GM21423 (cell line): ENCODE measurements around the gene PLCXD3.

ENCODE experiments used
- ATAC-seq: cut with Tn5 transposase; IDR thresholded peaks from one replicate; pipeline ENCODE4 v1.9.1; 2021; ENCODE audit warnings: mild to moderate bottlenecking, moderate library complexity; ENCODE audit not compliant: unreplicated experiment

PLCXD3 gene

DNA sequence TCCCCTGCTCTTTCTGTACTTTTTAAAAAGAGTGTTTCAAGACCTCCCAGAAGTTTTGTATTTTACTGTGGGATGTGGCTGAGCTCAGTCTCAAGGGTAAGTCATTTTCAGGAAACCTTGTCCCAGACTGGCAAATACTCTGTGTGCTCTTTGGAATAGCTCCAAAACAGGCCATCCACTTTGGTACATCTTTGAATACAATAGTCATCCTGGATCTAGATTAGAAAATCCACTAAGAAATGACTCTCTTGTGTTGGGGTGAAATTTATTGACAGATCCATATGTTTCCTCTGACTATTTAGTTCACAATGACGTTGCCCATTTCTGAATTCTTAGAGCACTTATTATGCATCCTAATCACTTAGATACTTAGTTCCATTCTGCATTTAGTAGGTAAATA lies 95.2 kb downstream of the PLCXD3 start:
- ATAC-seq: no peak

DNA sequence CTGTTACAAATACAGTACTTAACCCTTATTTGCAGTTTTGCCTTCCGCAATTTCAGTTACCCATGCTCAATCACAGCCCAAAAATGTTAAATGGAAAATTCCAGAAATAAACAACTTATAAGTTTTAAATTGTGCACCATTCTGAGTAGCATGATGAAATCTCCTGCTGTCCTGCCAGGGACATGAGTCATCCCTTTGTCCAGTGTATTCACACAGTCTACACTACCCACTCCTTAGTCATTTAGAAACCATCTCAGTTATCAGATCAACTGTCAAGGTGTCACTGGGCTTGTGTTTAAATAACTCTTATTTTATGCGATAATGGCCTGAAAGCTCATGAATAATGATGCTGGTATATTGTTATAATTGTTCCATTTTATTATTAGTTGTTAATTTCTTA lies 95.8 kb downstream of the PLCXD3 start:
- no peak for ATAC-seq

DNA sequence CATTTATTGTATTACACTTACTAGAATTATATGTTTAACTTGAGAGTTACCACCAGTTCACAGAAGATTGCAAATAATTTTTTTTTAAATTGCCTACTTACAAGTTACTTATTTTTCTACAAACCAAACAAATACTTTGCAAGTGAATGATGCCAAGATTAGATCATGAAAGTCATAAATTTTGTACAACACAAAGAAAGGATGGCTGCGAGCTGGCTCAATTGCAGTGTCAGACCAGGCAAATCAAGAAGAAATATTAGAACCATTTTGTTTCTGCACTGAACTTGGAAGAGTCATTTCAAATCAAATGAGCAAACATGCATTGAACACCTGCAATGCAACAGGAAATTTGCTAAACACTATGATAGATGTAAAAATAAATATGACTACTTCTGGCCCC lies 97.3 kb downstream of the PLCXD3 start:
- no peak for ATAC-seq

DNA sequence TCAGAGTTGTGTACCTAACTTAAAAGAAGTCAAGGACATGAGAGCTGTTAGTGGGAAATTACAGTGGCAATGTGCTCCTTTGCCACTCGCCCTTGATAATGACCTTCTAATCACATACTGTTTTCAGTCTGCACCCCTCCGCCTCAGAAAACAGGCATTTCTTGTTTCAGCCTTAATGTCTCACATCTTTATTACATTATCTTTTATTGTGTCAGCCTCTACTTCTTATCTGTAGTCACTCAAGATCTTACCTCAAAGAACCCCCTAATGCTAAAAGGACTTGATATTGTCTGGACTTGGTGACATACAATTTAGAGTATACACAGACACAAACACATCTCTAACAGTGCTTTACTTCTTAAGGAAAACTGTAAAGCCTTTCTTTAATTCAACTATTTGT lies 97.9 kb downstream of the PLCXD3 start:
- no peak for ATAC-seq

DNA sequence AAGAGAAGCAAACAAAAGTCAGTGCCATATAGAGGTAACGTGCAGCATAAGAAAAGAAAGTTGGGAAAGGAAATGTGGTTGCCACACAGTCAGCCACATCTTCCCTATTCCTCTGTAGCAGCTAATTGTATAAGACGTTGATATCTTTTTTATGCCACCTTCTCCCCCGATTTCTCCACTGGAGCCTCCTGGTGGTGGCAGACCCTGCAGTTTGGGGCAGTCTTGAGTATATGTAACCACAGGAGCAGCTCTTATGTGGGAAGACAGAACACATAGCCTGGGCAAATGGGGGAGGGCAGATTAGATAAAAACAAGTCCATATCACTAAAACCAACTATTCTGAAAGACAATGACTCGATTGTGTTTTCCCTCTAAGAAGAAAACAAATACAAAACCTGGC lies 99.7 kb downstream of the PLCXD3 start:
- no peak for ATAC-seq

DNA sequence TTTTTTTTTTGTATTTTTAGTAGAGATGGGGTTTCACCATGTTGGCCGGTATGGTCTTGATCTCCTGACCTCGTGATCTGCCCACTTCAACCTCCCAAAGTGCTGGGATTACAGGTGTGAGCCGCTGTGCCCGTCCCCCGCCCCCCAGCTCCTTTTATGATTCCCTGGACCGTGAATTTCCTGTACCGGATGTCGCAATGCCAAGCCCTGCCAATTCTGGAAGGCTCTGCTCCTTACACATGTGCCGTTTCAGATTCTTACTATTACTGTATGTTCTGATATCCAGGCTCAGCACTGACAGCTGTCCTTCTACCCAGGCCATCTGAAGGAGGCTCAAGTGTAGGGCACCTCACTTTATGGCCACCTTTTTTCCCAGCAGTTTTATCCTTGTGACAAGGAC lies 100.1 kb downstream of the PLCXD3 start:
- ATAC-seq: no peak

DNA sequence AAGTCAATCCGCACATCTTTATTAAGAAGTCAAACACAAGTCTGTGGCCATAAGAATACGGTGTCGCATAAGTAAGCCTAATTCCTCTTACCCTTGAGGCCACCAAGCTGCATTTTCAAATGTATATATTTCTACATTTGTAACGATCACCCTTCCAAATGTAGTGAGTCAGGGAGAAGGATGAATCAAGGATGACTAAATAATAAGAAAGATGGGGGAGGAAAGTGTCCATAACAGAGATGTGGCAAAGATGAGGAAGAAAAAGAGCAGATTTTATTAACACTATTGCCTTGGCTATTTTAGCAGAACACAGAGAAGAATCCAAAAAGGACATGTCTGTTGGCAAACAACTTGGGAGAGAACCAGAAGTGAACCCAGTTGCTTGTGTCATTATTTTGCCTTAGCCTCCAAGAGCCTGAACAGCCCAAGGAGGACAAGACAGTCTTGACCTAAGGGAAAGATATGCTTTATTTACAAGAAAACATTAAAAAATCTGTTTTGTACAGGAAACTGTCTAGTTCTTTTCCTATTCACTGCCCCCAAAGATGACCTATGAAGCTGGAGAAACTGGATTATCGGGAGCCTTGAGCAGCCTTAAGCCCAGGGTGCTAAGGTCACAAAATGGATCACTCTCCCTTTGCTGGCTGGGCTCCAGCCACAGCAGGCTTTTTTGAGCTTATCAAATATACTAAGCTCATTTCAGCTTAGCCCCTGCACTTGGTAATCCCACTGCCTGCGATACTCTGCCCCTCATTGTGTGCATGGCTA lies 101.5 kb downstream of the PLCXD3 start:
- no peak for ATAC-seq

DNA sequence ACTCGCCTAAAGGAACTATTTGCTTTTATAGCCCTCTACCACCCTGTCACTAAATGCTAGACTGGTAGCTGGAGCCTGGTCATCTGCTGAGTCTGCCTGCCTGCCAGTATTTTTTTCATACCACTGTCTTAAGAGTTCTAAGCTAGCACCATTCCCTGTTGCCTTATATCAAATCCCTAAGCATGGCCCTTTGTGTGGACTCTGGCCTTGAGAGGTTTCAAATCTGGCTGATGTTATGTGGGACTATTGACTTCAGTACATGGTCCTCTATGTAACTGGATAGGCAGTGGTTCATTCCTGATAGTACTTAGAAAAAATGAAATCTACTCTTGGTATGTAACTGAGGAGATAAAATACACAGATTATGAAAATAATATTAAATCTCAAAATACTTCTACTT lies 103.5 kb downstream of the PLCXD3 start:
- no peak for ATAC-seq

DNA sequence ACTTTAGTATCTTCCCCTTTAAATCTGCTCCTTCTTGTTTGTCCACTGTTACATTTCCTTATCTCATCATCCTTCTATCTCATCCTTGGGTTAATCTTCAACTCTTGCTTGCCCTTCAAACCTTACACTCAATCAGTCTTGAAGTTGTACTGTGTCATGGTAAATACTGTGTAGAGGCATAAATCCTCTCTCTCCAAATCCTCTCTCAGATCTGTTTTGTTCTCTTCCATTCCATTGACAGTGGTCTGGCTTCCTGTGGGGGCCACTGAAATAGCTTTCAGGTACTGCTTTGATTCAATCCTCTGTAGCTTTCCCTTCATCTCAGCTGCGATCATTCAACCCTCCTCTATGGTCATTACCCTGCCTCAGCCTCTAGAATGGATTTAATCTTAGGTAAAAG lies 104.0 kb downstream of the PLCXD3 start:
- ATAC-seq: no peak

DNA sequence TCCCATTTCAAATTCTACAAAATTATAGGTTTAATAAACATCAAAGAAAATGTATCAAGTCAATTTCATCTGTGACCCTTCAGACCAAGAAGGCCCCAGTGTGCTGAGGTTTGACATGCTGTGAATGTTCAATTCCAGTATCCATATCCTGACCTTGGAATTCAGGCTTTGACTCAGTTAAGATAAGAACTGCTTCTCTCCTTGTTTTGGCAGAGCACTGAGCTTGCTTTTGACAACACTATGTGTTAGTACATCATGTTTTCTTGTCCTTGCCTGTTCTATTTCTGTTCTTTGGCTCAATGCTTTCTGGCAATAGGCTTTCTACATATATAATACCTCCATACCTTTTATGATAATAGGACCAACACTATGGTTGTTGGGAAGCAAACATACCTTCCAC lies 105.6 kb downstream of the PLCXD3 start:
- ATAC-seq: no peak

DNA sequence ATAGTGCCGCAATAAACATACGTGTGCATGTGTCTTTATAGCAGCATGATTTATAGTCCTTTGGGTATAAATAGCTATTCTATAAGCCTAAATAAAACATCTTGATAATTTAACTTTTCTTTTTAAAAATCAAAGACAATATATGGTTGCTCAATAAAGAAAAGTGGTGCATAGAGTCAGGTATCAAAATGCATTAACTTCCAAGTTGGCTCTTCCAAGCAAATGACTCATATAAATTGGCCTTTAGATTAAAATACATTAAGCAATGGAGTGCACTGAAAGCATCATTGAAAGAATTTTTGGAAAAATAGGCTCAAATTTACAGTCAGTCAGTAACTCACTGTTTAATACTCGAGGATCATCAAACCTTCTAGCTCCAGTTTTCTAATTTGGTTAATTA lies 106.6 kb downstream of the PLCXD3 start:
- ATAC-seq: no peak

DNA sequence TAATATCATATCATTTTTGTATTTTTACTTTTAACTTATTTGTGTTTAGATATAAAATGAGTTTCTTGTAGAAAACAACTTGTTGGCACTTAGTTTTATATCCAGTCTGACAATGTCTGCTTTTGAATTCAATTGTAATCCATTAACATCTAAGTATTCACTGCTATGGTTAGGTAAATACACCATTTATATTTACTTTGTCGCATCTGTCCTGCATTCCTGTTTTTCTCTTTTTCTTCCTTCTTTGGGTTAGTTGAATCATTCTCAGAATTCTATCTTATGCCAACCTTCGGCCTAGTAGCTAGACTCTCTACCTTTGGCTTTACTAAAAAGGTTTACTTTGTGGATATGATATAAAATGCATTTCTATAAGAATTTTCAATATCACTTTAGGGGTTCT lies 107.6 kb downstream of the PLCXD3 start:
- ATAC-seq: no peak

DNA sequence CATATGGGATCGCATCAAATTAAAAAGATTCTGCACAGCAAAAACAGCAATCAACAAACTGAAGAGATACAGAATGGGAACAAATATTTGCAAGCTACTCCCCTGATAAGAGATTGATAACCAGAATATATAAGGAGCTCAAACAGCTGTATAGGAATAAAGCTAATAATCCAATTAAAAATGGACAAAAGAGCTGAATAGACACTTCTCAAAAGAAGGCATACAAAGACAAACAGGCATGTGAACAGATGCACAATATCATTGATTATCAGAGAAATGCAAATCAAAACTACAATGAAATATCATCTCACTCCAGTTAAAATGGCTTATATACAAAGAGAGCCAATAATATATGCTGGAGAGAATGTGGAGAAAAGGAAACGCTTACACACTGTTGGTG lies 110.6 kb downstream of the PLCXD3 start:
- no peak for ATAC-seq

DNA sequence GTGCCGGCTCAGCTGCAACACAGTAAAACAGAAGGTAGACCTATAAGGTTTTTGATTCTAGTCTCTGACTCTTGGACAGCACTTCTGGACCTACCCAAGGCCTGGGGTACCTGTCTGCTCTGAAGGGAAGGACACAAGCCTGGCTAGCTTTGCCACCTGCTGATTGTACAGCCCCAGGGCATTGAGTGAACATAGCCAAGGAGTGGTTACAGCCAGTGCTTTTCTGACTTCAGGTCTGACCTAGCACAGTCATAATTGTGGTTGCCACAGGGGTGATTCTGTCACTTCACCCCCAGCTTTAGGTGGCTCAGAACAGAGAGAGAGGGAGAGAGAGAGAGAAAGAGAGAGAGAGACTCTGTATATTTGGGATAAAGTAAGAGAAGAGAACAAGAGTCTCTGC lies 118.4 kb downstream of the PLCXD3 start:
- no peak for ATAC-seq

DNA sequence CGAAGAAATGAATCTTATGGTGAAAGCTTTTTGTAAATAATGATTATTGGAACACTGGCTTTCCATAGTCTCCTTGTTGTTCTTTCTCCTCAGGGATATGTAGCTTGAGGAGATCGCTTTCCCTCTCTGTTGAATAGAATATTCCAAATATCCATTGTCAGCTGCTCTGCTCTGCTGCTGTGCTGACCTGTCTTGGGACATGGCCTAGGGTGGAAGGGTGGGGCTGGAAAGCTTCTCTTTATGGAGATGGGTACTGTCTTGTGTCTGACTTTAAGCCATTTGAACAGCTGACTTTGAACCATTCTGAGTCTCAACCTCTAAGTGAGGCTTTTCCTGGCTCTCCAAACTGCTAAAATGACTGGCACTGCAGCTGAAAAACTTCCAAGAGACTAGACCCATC lies 135.8 kb downstream of the PLCXD3 start:
- ATAC-seq: no peak

DNA sequence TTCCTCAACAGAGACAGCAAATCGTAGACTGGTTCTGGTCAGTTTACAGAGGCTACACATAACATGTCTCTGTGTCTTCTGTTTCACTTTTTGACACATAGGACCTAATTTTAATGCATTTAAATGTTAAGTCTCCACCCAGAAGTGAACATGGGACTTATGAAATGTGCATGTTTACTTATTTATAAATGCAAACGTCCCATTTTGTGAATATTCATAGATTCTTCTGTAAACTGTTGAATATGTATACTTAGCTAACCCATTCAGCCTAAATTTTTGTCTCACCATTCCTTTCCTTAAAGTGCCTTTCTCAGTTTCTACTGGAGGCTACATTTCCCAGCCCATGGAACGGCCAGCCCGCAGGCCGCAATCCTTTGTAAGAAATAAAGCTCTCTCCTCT lies 137.2 kb downstream of the PLCXD3 start:
- no peak for ATAC-seq

DNA sequence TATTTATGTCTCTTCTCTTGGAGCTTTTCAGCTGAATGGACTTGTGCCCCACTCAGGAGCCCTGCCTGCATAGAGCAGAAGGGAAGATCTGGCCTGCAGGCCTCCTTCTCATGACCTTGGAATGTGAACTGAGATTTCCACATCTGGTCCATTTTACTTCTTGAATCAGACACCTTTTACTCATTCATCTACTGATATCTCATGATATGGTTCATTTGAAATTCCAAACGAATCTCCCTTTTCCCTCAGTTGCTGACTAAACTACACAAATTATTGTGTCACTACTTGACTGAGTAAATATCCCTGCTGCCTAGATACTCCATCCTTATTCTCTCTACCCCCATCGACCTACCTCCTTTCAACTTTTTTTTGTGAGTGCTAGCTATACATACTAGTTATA lies 138.7 kb downstream of the PLCXD3 start:
- no peak for ATAC-seq

DNA sequence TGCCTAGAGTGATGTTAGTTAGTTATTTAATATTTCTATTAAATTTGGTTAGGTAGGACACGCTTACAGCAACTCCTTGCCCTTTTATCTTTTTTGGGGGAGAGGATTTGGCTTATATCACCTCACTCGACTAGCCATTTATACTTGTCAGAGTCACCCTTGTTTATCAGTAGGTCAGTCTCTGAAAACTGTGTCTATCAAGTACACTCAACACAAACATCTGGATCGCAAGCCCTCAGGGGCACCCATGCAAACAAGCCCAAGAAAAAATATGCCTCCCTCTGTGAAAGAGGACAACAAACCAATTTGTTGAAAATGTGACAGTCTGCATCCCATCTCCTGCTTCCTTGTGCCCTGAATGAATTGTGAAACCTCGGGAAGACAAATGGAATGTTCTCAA lies 139.9 kb downstream of the PLCXD3 start:
- no peak for ATAC-seq

DNA sequence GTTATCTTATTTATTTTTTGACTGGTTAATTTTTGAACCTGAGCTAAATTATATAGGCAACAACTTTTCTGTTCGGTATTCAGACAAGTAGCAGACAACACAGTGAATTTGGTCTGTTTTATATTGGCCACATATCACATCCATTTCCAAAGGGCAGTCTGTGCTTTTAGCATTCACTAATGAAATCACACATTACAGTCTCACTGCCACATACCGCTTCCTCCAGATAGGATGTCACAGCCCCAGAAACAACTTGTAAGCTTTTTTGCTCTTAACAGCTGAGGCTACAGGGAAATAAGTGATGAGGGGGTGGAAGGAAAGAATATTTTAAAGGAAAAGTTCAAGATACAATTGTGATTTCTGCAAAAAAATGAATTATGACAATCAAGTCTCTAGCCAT lies 140.6 kb downstream of the PLCXD3 start:
- no peak for ATAC-seq

DNA sequence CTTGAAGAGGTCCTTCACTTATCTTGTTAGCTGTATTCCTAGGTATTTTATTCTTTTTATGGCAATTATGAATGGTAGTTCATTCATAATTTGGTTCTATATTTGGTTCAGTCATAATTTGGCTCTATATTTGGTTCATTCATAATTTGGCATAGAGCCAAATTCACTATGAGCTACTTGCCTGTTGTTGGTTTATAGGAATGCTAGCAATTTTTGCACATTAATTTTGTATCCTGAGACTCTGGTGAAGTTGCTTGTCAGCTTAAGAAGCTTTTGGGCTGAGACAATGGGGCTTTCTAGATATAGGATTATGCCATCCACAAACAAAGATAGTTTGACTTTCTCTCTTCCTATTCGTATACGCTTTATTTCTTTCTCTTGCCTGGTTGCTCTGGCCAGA lies 142.2 kb downstream of the PLCXD3 start:
- ATAC-seq: no peak

DNA sequence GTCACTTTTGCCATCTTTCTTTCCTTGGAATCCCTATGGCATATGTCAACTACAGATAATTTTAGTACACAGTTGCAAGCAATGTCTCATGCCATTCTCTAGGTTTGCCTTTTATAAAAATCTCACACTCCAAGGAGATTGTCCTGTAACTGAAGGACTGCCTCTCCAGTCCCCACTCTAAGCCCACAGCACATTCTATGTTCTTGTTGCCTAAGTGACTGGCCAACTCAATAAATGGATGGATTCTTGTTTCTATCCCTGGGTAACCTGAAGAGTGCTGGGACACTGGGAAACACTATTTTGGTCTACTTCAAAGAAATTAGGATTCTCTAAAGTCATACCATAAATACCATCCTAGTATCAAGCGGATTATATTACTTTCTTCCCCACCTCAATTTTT lies 145.0 kb downstream of the PLCXD3 start:
- ATAC-seq: no peak

DNA sequence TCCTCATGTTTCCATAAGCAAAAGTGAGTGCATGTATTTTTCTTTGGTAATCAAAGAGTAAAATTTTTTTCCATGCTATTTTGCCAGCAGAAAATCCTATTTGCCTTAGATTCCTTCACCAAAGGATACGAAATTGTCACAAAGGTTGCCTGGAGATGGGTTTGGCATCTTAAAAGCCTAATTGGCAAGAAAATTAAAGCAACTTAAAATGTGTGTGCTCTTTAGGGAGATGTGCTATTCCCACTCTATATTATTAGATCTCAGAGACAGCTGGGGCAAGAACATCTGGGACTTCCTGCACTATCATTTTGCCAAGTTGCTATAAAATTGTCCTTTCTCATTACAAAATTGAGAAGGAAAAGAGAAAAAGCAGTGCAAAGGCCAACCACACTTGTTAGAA lies 146.1 kb downstream of the PLCXD3 start:
- ATAC-seq: no peak

DNA sequence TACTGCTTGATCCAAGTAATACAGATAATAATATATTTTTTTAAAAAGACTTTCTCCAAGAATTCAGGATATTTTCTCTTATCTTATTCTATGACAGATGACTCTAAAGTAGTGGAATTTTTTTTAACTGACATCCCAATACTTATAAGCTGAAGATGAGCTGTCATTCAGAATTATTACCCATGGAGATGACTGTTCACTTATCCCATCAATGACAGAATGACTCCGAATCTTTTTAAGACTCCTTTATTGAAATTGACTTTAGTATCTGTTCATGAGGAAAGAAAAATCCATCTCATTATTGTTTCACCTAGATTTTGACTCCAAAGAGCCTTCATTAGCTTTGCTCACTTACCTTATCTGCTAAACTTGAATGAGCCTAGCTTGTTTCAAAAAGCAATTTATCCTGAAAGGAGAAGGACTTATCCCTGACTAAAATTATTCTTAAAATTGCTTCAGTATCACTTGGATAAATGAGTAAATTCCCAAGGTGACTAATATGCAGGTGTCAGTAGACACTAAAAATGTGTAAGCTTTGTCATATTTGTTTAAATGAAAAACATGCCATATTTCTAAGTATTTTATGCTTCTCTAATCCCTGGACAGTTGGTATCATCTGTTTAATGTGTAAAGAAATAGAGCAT lies 146.9 kb downstream of the PLCXD3 start:
- no peak for ATAC-seq
